ENCODE data around the gene OR13C3.
"Not testable (repeated sequence)": the region's sequence is repeated elsewhere in the genome, so short reads cannot be mapped to it uniquely, and the experiment has no call there.

The OR13C3 gene

GRCh38 chr9:104536756-104537155, at the start of gene OR13C3:
TSS of gene OR13C3 (minus strand) at chr9:104536856. CDS start at chr9:104536723, 133 bp downstream.
- DNase-seq, result no peak

GRCh38 chr9:104580562-104580961, 43.9 kb upstream of the OR13C3 start:
- no peak for DNase-seq

- no peak for DNase-seq
These were observed 40.6 kb upstream of the OR13C3 start for GRCh38 chr9:104577263-104577662.

- no peak for DNase-seq
These were observed 38.8 kb upstream of the OR13C3 start for GRCh38 chr9:104575456-104575855.

- DNase-seq, result no peak
These were observed 36.0 kb upstream of the OR13C3 start for GRCh38 chr9:104572612-104573011.

- DNase-seq, result no peak
These were observed 32.2 kb upstream of the OR13C3 start, which contains the start of gene OR13C8 for GRCh38 chr9:104568868-104569267. TSS of gene OR13C8 (plus strand) at chr9:104569168. CDS start at chr9:104569168, 0 bp downstream.

GRCh38 chr9:104564358-104564757, 27.7 kb upstream of the OR13C3 start:
- no peak for DNase-seq

- no peak for DNase-seq
These were observed 20.4 kb upstream of the OR13C3 start for GRCh38 chr9:104556830-104557634.

- DNase-seq, result no peak
These were observed 18.9 kb upstream of the OR13C3 start for GRCh38 chr9:104555521-104555920.

- no peak for DNase-seq
These were observed 16.6 kb upstream of the OR13C3 start for GRCh38 chr9:104553261-104553660.

- DNase-seq, result no peak
These were observed 8.0 kb upstream of the OR13C3 start for GRCh38 chr9:104544644-104545043.

- DNase-seq, result no peak
These were observed 2.6 kb upstream of the OR13C3 start for GRCh38 chr9:104539275-104539674.

- DNase-seq, result no peak
These were observed 9.5 kb downstream of the OR13C3 start, which contains the start of gene OR13C4 for GRCh38 chr9:104527109-104527508. TSS of gene OR13C4 (minus strand) at chr9:104527209. CDS start at chr9:104527209, 0 bp downstream.

GRCh38 chr9:104520241-104520640, 16.4 kb downstream of the OR13C3 start:
- DNase-seq, result not testable (repeated sequence)

GRCh38 chr9:104514901-104515300, 21.8 kb downstream of the OR13C3 start:
- DNase-seq, result no peak

- no peak for DNase-seq
These were observed 30.1 kb downstream of the OR13C3 start for GRCh38 chr9:104506565-104506964.

GRCh38 chr9:104503963-104504362, 32.7 kb downstream of the OR13C3 start, which contains the start of gene OR13F1:
TSS of gene OR13F1 (plus strand) at chr9:104504263. CDS start at chr9:104504263, 0 bp downstream.
- no peak for DNase-seq

GRCh38 chr9:104503440-104503839, 33.2 kb downstream of the OR13C3 start:
- DNase-seq, result no peak

GRCh38 chr9:104494808-104495207, 41.8 kb downstream of the OR13C3 start:
- no peak for DNase-seq

Measured in DMS79 (cell line).